ENCODE data around the gene CCT6A. TPM values are rescaled to one million over a fixed set of nuclear protein-coding genes. Genes with fewer than 3 reads are reported as not detected.
"Not testable (repeated sequence)": the region's sequence is repeated elsewhere in the genome, so short reads cannot be mapped to it uniquely, and the experiment has no call there.

Gene CCT6A
- total RNA-seq, 2 experiments from 2014 or later: 231 to 239 TPM

DNA sequence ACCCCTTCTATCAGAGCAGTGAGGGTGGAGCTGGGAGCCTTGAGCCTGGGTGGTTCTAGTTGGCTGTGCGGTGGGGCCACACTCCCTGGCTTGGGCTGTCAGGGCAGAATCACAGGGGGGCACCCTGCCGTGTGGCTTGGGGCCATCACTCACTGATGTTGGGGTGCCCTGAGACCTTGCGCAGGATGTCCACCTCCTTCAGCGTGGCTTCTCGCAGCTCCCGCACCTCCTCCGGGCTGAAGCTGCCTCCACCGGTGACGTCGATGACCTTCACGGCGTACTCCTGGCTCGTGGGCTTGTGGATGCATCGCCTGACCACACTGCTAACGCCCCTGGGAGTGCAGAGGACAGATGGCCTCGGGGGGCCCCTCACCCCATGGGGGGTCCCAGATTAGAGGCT is 35.9 kb downstream of the CCT6A start:
- DNase-seq (no peak), ATAC-seq (no peak)
- Mint-ChIP-seq H3K9me3 (no peaks in the 10 kb centered on the region), H3K27me3 (no peaks in the 10 kb centered on the region), H3K27ac (no peak overlapping the region), H3K36me3 (ENCODE audit: low read depth) (peaks cover 9% of the 10 kb centered on the region), H3K4me1 (ENCODE audit: low read depth) (no peaks in the 10 kb centered on the region), H3K4me3 (no peak overlapping the region)
- POLR2A ChIA-PET: interaction anchor here (0.8 to 2.2 kb wide), 4 partner anchors 9 to 21 kb away, joined by 3 to 7 read pairs (median 3); no protein-coding TSS in a partner anchor
- intact Hi-C loops (cut with micrococcal nuclease): no loop called here
- CTCF ChIA-PET: no interaction called here
- TF ChIP-seq, protein P1, sequence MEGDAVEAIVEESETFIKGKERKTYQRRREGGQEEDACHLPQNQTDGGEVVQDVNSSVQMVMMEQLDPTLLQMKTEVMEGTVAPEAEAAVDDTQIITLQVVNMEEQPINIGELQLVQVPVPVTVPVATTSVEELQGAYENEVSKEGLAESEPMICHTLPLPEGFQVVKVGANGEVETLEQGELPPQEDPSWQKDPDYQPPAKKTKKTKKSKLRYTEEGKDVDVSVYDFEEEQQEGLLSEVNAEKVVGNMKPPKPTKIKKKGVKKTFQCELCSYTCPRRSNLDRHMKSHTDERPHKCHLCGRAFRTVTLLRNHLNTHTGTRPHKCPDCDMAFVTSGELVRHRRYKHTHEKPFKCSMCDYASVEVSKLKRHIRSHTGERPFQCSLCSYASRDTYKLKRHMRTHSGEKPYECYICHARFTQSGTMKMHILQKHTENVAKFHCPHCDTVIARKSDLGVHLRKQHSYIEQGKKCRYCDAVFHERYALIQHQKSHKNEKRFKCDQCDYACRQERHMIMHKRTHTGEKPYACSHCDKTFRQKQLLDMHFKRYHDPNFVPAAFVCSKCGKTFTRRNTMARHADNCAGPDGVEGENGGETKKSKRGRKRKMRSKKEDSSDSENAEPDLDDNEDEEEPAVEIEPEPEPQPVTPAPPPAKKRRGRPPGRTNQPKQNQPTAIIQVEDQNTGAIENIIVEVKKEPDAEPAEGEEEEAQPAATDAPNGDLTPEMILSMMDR (IDR thresholded peaks at IDR 0.05): no peak

DNA sequence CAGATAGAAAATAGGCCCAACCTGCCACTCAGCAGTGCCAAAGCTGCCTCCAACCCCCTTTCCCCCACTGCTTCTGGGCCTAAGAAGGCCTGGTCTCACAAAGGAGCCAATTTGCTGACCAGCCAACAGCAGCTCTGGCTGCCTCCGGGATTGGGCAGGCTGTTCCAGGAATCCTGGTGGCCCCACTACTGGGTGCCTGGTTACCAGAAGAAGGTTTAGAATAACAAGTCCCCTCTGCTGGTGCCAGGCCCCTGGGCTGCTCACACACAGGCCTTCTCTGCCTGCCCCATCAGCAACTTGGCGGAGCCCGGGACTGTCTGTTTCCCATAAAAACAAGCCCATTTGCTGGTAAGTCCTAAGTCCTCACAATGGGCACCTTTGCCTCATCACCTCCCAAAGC is 40.0 kb downstream of the CCT6A start:
- DNase-seq: no peak
- intact Hi-C loops (cut with micrococcal nuclease): no loop called here
- H3K4me1 Mint-ChIP-seq (ENCODE audit: low read depth): no peaks in the 10 kb centered on the region
- H3K9me3 Mint-ChIP-seq: no peaks in the 10 kb centered on the region
- ChIA-PET CTCF (interaction anchor here (1.0 kb wide), 1 partner anchor 17 kb away, joined by 6 read pairs; no protein-coding TSS in a partner anchor), POLR2A (interaction anchor here (0.9 to 1.7 kb wide), 4 partner anchors 8 to 27 kb away, joined by 3 to 6 read pairs (median 4); partner anchors contain the start of gene SUMF2)
- no peak overlapping the region for H3K4me3 Mint-ChIP-seq
- peaks cover 8% of the 10 kb centered on the region for H3K36me3 Mint-ChIP-seq (ENCODE audit: low read depth)
- no peak overlapping the region for H3K27ac Mint-ChIP-seq
- no peak for ATAC-seq
- TF ChIP-seq, protein P1 (IDR thresholded peaks at IDR 0.05): no peak
- no peaks in the 10 kb centered on the region for H3K27me3 Mint-ChIP-seq

DNA sequence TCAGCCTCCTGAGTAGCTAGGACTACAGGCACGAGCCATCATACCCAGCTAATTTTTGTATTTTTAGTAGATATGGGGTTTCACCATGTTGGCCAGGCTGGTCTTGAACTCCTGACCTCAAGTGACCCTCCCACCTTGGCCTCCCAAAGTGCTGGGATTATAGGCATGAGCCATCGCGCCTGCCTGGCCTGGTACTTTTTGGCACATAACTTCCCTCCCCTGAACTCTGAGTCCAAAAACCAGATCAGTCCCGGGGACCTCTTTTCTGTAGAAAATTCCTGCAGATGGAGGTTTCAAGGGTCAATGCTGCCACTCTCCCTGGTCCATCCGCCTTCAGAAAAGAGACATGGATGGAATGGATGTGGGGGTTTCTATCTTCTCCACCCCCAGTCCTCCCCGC is 40.8 kb downstream of the CCT6A start:
- H3K9me3 Mint-ChIP-seq; H3K27ac Mint-ChIP-seq; H3K36me3 Mint-ChIP-seq (ENCODE audit: low read depth); intact Hi-C loops (cut with micrococcal nuclease); H3K4me3 Mint-ChIP-seq; ATAC-seq; H3K27me3 Mint-ChIP-seq; H3K4me1 Mint-ChIP-seq (ENCODE audit: low read depth); DNase-seq: not testable (repeated sequence)
- CTCF ChIA-PET: interaction anchor here (1.0 to 1.6 kb wide), 2 partner anchors 18 to 27 kb away, joined by 4 to 6 read pairs; no protein-coding TSS in a partner anchor
- POLR2A ChIA-PET: interaction anchor here (0.9 to 1.7 kb wide), 5 partner anchors 9 to 28 kb away, joined by 3 to 6 read pairs (median 3); partner anchors contain the start of gene SUMF2

DNA sequence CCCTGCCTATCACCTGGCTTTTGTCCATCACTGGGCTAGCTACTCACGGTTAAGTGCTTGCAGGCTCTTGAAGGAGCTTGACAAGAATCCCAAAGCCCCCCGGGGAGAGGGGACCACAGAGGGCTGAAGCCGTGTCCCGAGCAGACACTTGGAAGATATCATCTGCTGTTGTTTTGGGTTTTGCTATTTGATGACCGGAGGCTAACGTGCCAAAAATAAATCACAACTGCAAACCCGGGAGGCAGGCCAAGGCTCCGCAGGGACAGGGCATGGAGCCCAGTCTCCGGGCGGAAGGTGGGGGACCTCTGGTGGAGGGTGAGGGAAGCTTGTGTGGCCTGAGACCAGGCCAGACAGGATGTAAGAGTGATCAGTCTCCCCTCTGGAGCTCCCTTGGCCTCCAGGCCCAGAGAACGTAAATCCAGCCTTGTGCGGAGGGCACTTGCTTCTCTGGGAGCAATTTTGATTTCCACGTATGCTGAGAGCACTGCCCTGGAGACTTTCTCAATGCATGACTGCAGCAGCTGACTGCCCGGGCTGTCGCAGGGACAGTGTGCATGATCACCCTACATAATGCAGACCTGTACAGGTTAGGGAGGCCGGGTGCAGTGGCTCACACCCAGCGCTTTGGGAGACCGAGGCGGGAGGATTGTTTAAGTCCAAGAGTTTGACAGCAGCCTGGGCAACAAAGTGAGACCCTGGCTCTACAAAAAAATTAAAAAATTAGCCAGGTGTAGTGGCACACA is 41.4 kb downstream of the CCT6A start, which contains the start of gene PHKG1:
Gene PHKG1, minus strand, starts transcription at position 164 of the 743 bp plus-strand sequence. CDS start 4,011 bp downstream, outside the sequence.
- H3K4me3 Mint-ChIP-seq: no peak within 1 kb of the TSS
- H3K9me3 Mint-ChIP-seq: no peaks in the 10 kb centered on the region
- DNase-seq: no peak
- ChIA-PET CTCF (interaction anchor here (1.6 kb wide), 1 partner anchor 28 kb away, joined by 4 read pairs; no protein-coding TSS in a partner anchor), POLR2A (interaction anchor here (1.2 to 1.7 kb wide), 3 partner anchors 9 to 27 kb away, joined by 3 to 6 read pairs (median 3); no protein-coding TSS in a partner anchor)
- TF ChIP-seq, protein P1 (IDR thresholded peaks at IDR 0.05): no peak
- no peak for ATAC-seq
- no peaks in the 10 kb centered on the region for H3K4me1 Mint-ChIP-seq (ENCODE audit: low read depth)
- peaks cover 11% of the 10 kb centered on the region for H3K36me3 Mint-ChIP-seq (ENCODE audit: low read depth)
- no peaks in the 10 kb centered on the region for H3K27me3 Mint-ChIP-seq
- intact Hi-C loops (cut with micrococcal nuclease): no loop called here
- peak within 1 kb of the TSS; percentile 38 for H3K27ac Mint-ChIP-seq

DNA sequence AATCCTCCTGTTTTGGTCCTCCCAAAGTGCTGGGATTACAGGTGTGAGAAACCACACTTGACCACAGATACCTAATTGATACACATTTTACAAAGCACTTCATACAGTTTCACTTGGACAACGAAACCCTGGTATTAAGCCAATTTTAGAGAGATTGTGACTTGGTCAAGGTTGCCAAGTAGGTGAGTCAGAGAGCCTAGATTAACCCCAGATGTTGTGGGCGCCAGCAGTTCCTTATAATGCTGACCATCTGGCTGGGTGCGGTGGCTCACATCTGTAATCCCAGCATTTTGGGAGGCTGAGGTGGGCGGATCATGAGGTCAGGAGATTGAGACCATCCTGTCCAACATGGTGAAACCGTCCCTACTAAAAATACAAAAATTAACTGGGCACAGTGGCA is 46.1 kb downstream of the CCT6A start:
- Mint-ChIP-seq H3K27ac (no peak overlapping the region), H3K4me3 (no peak overlapping the region), H3K9me3 (no peaks in the 10 kb centered on the region), H3K27me3 (no peaks in the 10 kb centered on the region), H3K4me1 (ENCODE audit: low read depth) (peaks cover 5% of the 10 kb centered on the region), H3K36me3 (ENCODE audit: low read depth) (peaks cover 25% of the 10 kb centered on the region)
- intact Hi-C loops (cut with micrococcal nuclease): no loop called here
- ChIA-PET CTCF (interaction anchor here (1.9 kb wide), 1 partner anchor 23 kb away, joined by 6 read pairs; no protein-coding TSS in a partner anchor), POLR2A (no interaction called here)
- no peak for ATAC-seq
- TF ChIP-seq, protein P1 (IDR thresholded peaks at IDR 0.05): no peak
- no peak for DNase-seq

DNA sequence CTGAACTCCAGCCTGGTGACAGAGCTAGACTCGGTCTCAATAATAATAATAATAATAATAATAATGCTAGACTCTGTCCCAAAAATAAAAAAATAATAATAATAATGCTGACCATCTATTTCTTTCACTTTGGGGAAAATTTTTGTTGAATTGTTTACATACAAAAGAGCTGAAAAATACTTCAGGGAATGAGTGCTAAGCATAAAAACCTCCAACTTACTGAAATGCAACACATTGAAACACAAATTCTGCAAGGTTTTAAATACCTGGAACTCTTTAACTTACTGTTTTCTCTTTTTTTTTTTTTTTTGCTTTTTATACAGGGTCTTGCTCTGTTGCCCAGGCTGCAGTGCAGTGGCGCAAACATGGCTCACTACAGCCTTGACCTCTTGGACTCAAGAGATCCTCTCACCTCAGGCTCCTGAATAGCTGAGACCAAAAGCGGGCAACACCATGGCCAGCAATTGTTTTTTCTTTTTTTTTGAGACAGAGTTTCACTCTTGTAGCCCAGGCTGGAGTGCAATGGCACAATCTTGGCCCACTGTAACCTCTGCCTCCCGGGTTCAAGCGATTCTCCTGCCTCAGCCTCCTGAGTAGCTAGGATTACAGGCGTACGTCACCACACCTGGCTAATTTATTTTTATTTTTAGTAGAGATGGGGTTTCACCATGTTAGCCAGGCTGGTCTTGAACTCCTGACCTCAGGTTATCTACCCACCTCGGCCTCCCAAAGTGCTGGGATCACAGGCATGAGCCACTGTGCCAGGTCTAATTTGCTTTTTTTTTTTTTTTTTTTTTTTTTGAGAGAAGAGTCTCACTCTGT is 46.8 kb downstream of the CCT6A start:
- H3K36me3 Mint-ChIP-seq (ENCODE audit: low read depth): peaks cover 28% of the 10 kb centered on the region
- H3K27ac Mint-ChIP-seq: not testable (repeated sequence)

More for the DNA sequence above, 46.8 kb downstream of the CCT6A start:
- ChIA-PET CTCF (interaction anchor here (1.9 kb wide), 1 partner anchor 24 kb away, joined by 6 read pairs; no protein-coding TSS in a partner anchor), POLR2A (interaction anchor here (0.6 kb wide), 2 partner anchors 565 to 832 kb away, joined by 3 to 4 read pairs; no protein-coding TSS in a partner anchor)
- ATAC-seq; H3K4me1 Mint-ChIP-seq (ENCODE audit: low read depth); H3K4me3 Mint-ChIP-seq; H3K27me3 Mint-ChIP-seq; intact Hi-C loops (cut with micrococcal nuclease); H3K9me3 Mint-ChIP-seq; DNase-seq: not testable (repeated sequence)
